ENCODE measurements around the gene NCDN. TPM values are rescaled to one million over a fixed set of nuclear protein-coding genes. Genes with fewer than 3 reads are reported as not detected.

Gene NCDN
- total and polyA plus RNA-seq, 4 donors: 8.8 to 31.5 (median 14.6) TPM

- H3K9me3 ChIP-seq (ENCODE audit: control insufficient read depth in 4 of 4, insufficient read depth in 3 of 4, low read length in 3 of 4): peaks cover 0 to 11% (median 3%) of the 10 kb centered on the region in 4 donors
- no peaks in the 10 kb centered on the region for H3K27me3 ChIP-seq (ENCODE audit: control insufficient read depth in 3 of 3, insufficient read depth in 3 of 3, low read length in 2 of 3)
- H3K36me3 ChIP-seq (ENCODE audit: control insufficient read depth in 4 of 4, insufficient read depth in 4 of 4, low read length in 4 of 4): peaks cover 0 to 13% (median 9%) of the 10 kb centered on the region in 4 donors
- peaks cover 3 to 24% (median 5%) of the 10 kb centered on the region in 5 donors for H3K4me1 ChIP-seq (ENCODE audit: control insufficient read depth in 5 of 5, insufficient read depth in 5 of 5, low read length in 5 of 5)
- H3K4me3 ChIP-seq: no peak overlapping the region
- TF ChIP-seq, protein P1, sequence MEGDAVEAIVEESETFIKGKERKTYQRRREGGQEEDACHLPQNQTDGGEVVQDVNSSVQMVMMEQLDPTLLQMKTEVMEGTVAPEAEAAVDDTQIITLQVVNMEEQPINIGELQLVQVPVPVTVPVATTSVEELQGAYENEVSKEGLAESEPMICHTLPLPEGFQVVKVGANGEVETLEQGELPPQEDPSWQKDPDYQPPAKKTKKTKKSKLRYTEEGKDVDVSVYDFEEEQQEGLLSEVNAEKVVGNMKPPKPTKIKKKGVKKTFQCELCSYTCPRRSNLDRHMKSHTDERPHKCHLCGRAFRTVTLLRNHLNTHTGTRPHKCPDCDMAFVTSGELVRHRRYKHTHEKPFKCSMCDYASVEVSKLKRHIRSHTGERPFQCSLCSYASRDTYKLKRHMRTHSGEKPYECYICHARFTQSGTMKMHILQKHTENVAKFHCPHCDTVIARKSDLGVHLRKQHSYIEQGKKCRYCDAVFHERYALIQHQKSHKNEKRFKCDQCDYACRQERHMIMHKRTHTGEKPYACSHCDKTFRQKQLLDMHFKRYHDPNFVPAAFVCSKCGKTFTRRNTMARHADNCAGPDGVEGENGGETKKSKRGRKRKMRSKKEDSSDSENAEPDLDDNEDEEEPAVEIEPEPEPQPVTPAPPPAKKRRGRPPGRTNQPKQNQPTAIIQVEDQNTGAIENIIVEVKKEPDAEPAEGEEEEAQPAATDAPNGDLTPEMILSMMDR (IDR thresholded peaks at IDR 0.05; ENCODE audit: control extremely low read depth, extremely low read depth): no peak
- DNase-seq: no peak
- ATAC-seq (ENCODE audit: insufficient read depth, low FRiP score): no peak
- H3K9ac ChIP-seq (ENCODE audit: insufficient read depth in 1 of 2, low read length in 2 of 2): no peak overlapping the region
- 63 to 73% methylated on average over 1 of the region's 1 CpG for WGBS, 2 donors
- no peak overlapping the region for H3K27ac ChIP-seq (ENCODE audit: low read depth in 1 of 2, low read length in 1 of 2)
These were observed 24.9 kb upstream of the NCDN start for GRCh38 chr1:35532497-35533223.

DNA sequence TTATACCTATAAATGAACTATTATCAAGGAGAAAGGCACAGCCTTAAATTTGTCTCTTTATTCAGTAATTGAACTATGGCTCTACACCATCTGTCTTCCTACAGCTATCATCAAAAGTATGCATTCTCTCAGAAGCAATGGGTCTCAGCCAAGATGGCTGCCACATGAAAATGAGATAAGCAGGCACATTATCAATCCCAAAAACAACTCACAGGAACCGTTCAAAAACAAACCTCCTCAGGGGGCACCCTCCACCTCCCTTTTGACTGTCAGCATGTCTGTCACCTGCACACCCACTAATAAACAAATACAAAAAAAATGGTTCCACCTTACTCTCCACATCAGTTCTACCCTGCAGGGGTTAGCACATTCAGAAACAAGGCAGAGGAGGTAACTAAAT is 24.0 kb upstream of the NCDN start:
- 32 to 72% methylated on average over 1 of the region's 1 CpG for WGBS, 2 donors
- Histone ChIP-seq H3K9ac (ENCODE audit: insufficient read depth in 1 of 2, low read length in 2 of 2) (no peak overlapping the region), H3K27me3 (ENCODE audit: control insufficient read depth in 3 of 3, insufficient read depth in 3 of 3, low read length in 2 of 3) (no peaks in the 10 kb centered on the region), H3K27ac (ENCODE audit: low read depth in 1 of 2, low read length in 1 of 2) (no peak overlapping the region), H3K4me3 (no peak overlapping the region), H3K9me3 (ENCODE audit: control insufficient read depth in 4 of 4, insufficient read depth in 3 of 4, low read length in 3 of 4) (peaks cover 0 to 11% (median 3%) of the 10 kb centered on the region in 4 donors), H3K4me1 (ENCODE audit: control insufficient read depth in 5 of 5, insufficient read depth in 5 of 5, low read length in 5 of 5) (peaks cover 3 to 27% (median 5%) of the 10 kb centered on the region in 5 donors), H3K36me3 (ENCODE audit: control insufficient read depth in 4 of 4, insufficient read depth in 4 of 4, low read length in 4 of 4) (peaks cover 0 to 13% (median 9%) of the 10 kb centered on the region in 4 donors)
- no peak for DNase-seq
- TF ChIP-seq, protein P1 (IDR thresholded peaks at IDR 0.05; ENCODE audit: control extremely low read depth, extremely low read depth): no peak
- ATAC-seq (ENCODE audit: insufficient read depth, low FRiP score): no peak

GRCh38 chr1:35535243-35535642 is 22.4 kb upstream of the NCDN start:
- H3K27me3 ChIP-seq (ENCODE audit: control insufficient read depth in 3 of 3, insufficient read depth in 3 of 3, low read length in 2 of 3): no peaks in the 10 kb centered on the region
- H3K9me3 ChIP-seq (ENCODE audit: control insufficient read depth in 4 of 4, insufficient read depth in 3 of 4, low read length in 3 of 4): peaks cover 0 to 7% (median 3%) of the 10 kb centered on the region in 4 donors
- peaks cover 4 to 10% (median 8%) of the 10 kb centered on the region in 4 donors for H3K36me3 ChIP-seq (ENCODE audit: control insufficient read depth in 4 of 4, insufficient read depth in 4 of 4, low read length in 4 of 4)
- no peak overlapping the region for H3K27ac ChIP-seq (ENCODE audit: low read depth in 1 of 2, low read length in 1 of 2)
- peaks cover 8 to 42% (median 13%) of the 10 kb centered on the region in 5 donors for H3K4me1 ChIP-seq (ENCODE audit: control insufficient read depth in 5 of 5, insufficient read depth in 5 of 5, low read length in 5 of 5)
- DNase-seq: no peak
- H3K9ac ChIP-seq (ENCODE audit: insufficient read depth in 1 of 2, low read length in 2 of 2): no peak overlapping the region
- ATAC-seq (ENCODE audit: insufficient read depth, low FRiP score): no peak
- TF ChIP-seq, protein P1 (IDR thresholded peaks at IDR 0.05; ENCODE audit: control extremely low read depth, extremely low read depth): no peak
- no peak overlapping the region for H3K4me3 ChIP-seq

Measured in lung (tissue), 12 donors.